Measurements from ENCODE around the gene FAM20C. TPM values are rescaled to one million over a fixed set of nuclear protein-coding genes. Genes with fewer than 3 reads are reported as not detected.

FAM20C gene
- total RNA-seq, 2 donors from 2014 or later: 13.7 to 19.9 TPM

DNA sequence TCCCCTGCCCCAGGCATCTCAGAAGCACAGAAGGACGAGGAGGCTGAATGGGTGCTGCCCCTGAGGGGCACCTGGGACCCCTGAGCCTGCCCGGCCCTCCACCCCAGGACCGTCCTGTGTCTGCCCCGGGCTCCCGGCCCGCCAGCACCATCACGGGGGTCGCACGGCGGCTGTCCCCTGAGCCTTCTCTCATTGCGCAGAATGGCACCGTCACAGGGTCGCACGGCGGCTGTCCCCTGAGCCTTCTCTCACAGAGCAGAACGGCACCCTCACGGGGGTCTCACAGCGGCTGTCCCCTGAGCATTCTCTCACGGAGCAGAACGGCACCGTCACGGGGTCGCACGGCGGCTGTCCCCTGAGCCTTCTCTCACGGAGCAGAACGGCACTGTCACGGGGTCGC, 31.5 kb downstream of the FAM20C start:
- Histone ChIP-seq H3K36me3 (no peaks in the 10 kb centered on the region), H3K9me3 (no peaks in the 10 kb centered on the region), H3K4me3 (no peak overlapping the region), H3K27ac (no peak overlapping the region), H3K4me1 (peaks cover 0 to 15% of the 10 kb centered on the region in 2 donors), H3K27me3 (no peaks in the 10 kb centered on the region)
- DNase-seq (ENCODE audit: low spot score): no peak
- TF ChIP-seq, protein P1, sequence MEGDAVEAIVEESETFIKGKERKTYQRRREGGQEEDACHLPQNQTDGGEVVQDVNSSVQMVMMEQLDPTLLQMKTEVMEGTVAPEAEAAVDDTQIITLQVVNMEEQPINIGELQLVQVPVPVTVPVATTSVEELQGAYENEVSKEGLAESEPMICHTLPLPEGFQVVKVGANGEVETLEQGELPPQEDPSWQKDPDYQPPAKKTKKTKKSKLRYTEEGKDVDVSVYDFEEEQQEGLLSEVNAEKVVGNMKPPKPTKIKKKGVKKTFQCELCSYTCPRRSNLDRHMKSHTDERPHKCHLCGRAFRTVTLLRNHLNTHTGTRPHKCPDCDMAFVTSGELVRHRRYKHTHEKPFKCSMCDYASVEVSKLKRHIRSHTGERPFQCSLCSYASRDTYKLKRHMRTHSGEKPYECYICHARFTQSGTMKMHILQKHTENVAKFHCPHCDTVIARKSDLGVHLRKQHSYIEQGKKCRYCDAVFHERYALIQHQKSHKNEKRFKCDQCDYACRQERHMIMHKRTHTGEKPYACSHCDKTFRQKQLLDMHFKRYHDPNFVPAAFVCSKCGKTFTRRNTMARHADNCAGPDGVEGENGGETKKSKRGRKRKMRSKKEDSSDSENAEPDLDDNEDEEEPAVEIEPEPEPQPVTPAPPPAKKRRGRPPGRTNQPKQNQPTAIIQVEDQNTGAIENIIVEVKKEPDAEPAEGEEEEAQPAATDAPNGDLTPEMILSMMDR (IDR thresholded peaks at IDR 0.05): no peak

DNA sequence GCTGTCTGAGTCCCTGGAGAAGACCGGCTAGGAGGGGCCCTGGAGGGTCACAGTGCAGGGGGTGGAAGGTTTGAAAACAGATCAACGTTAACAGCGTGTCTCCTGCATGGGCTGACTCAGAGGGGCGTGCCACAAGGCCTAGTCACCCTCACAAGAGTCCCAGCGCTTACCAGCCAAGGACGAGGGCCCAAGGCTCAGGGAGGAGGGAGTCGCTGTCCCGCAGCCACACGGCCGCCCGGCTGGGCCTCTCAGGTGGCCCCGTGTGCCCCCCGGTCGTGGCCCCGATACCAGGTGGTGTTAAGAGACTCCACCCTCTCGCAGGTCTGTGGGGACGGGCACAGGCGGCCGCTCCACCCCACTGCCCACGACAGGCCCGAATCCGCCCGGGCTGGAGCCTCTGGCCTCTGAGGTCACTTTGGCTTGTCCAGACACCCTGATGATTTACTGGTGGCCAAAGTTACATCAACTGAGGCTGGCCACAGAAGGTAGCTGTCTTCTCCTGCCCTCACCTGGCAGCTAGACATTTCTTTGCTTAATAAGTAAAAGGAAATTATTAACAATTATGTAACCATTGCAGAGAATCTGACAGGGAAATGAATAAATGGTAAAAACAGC, 34.0 kb downstream of the FAM20C start:
- no peaks in the 10 kb centered on the region for H3K27me3 ChIP-seq
- DNase-seq (ENCODE audit: low spot score): no peak
- TF ChIP-seq, protein P1 (IDR thresholded peaks at IDR 0.05): no peak
- H3K4me3 ChIP-seq: no peak overlapping the region
- H3K4me1 ChIP-seq: peaks cover 0 to 31% of the 10 kb centered on the region in 2 donors
- no peaks in the 10 kb centered on the region for H3K36me3 ChIP-seq
- H3K27ac ChIP-seq: no peak overlapping the region
- no peaks in the 10 kb centered on the region for H3K9me3 ChIP-seq

DNA sequence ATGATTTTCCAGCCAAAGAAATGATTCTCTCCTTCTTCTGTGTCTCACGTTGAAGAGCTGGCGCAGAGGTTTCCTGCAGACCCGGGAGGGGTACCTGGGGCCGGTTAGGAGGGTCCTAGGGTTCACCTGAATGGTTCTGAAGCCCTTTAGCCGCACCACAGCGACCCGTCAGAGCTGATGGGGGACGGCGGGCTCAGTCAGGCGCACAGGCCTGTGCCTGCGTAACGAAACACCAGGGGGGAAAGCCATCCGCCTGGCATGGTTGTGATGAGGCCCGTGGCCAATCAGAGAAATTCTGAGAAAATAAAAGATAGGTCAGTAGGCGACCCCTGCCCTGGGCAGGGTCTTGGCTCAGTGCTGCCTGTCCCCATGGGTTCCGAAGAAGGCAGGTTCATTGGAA, 35.6 kb downstream of the FAM20C start:
- DNase-seq (ENCODE audit: low spot score): no peak

DNA sequence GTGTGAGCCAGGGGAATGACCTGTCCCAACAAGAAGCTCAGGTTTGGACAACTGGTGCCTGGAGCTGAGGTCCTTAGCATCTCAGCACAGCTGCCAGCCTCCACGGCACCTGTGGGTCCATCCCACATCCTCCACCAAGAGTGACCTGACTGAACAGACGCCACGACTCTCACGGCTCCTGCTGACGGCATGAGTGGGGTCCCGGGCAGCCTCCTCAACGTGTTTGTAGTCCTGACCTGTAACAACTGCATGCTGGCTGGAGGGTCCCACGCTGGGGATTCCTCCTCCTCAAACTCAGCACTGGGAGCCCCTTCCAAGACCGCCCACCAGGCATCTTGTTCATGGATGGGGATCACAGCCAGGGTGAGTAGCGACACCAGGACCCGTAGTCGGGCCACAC, 36.2 kb downstream of the FAM20C start:
- Histone ChIP-seq H3K27ac (peak overlapping the region; percentile 64 to 74), H3K4me3 (no peak overlapping the region)
- no peak for DNase-seq (ENCODE audit: low spot score)

More for the DNA sequence above, 35.6 kb downstream of the FAM20C start:
- Histone ChIP-seq H3K27me3 (no peaks in the 10 kb centered on the region), H3K36me3 (no peaks in the 10 kb centered on the region), H3K27ac (peak overlapping the region in 1 of 2 donors; percentile 74), H3K4me3 (no peak overlapping the region), H3K9me3 (no peaks in the 10 kb centered on the region), H3K4me1 (peaks cover 0 to 40% of the 10 kb centered on the region in 2 donors)
- TF ChIP-seq, protein P1 (IDR thresholded peaks at IDR 0.05): no peak

DNA sequence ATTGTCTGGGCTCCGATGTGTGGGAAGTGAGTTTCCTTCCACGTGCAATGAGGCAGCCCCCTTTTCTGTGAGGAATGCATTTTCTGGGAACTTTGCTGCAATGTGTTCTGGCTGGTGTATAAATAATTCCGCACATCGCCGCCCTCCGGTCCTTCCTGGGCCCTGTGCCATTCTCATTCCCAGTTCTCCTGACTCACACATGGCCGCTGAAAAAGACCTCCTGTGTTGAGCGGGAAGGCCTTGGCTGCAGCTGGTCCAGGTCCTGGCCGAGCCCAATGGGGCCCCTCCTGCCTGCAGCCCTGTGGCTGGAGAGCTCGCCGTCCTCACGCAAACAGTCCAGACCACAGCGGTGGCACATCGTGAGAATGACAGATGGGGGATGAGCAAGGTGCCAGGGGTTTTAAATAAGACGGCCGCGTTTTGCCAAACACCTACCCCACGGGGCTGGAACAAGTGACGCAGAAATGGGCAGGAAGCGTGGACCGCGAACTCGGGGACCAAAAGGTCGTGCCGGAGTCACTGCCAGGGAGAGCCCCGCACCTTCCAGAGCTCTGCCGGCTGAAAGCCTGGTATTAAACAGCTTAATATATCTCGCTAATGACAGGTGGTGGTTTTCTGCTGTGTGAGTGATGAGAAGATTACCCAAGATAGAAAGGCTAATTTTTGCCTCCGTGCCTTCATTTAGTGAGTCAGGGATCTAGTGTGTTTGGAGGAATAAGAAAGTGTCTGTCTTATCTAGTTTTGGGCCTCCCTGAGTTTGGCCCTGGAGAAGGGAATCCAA, 37.0 kb downstream of the FAM20C start:
- H3K4me1 ChIP-seq: peaks cover 0 to 55% of the 10 kb centered on the region in 2 donors
- peak overlapping the region; percentile 64 to 74 for H3K27ac ChIP-seq
- H3K9me3 ChIP-seq: no peaks in the 10 kb centered on the region
- no peaks in the 10 kb centered on the region for H3K27me3 ChIP-seq
- H3K36me3 ChIP-seq: no peaks in the 10 kb centered on the region
- no peak overlapping the region for H3K4me3 ChIP-seq
- peak; percentile 93 for DNase-seq (ENCODE audit: low spot score)
- TF ChIP-seq, protein P1 (IDR thresholded peaks at IDR 0.05): no peak

More for the DNA sequence above, 36.2 kb downstream of the FAM20C start:
- Histone ChIP-seq H3K9me3 (no peaks in the 10 kb centered on the region), H3K36me3 (no peaks in the 10 kb centered on the region), H3K4me1 (peaks cover 0 to 47% of the 10 kb centered on the region in 2 donors), H3K27me3 (no peaks in the 10 kb centered on the region)
- TF ChIP-seq, protein P1 (IDR thresholded peaks at IDR 0.05): no peak
